ENCODE data around the gene MRRF.

Gene MRRF

GRCh38 chr9:122332644-122333043, 68.0 kb downstream of the MRRF start:
- no peak for TF ChIP-seq CTCF (IDR thresholded peaks at IDR 0.05; ENCODE audit: low read depth, low read length)
- Histone ChIP-seq H3K9me3 (ENCODE audit: severe bottlenecking) (no peaks in the 10 kb centered on the region), H3K36me3 (no peaks in the 10 kb centered on the region), H3K27ac (no peak overlapping the region), H3K27me3 (ENCODE audit: insufficient read depth, low read depth, severe bottlenecking) (no peaks in the 10 kb centered on the region), H3K4me3 (ENCODE audit: low read depth, low read length) (no peak overlapping the region)
- no peak for DNase-seq

- DNase-seq, result no peak
- Histone ChIP-seq H3K27me3 (ENCODE audit: insufficient read depth, low read depth, severe bottlenecking) (no peaks in the 10 kb centered on the region), H3K9me3 (ENCODE audit: severe bottlenecking) (no peaks in the 10 kb centered on the region), H3K27ac (no peak overlapping the region), H3K4me3 (ENCODE audit: low read depth, low read length) (no peak overlapping the region), H3K36me3 (no peaks in the 10 kb centered on the region)
- no peak for TF ChIP-seq CTCF (IDR thresholded peaks at IDR 0.05; ENCODE audit: low read depth, low read length)
These were observed 68.6 kb downstream of the MRRF start for GRCh38 chr9:122333169-122333808.

GRCh38 chr9:122334916-122335315, 70.2 kb downstream of the MRRF start:
- no peak for TF ChIP-seq CTCF (IDR thresholded peaks at IDR 0.05; ENCODE audit: low read depth, low read length)
- H3K36me3 ChIP-seq, result no peaks in the 10 kb centered on the region
- H3K27ac ChIP-seq, result no peak overlapping the region

GRCh38 chr9:122336189-122336588, 71.5 kb downstream of the MRRF start:
- no peak overlapping the region for H3K27ac ChIP-seq
- no peak for DNase-seq
- no peaks in the 10 kb centered on the region for H3K9me3 ChIP-seq (ENCODE audit: severe bottlenecking)
- no peak overlapping the region for H3K4me3 ChIP-seq (ENCODE audit: low read depth, low read length)
- H3K36me3 ChIP-seq, result no peaks in the 10 kb centered on the region
- no peak for TF ChIP-seq CTCF (IDR thresholded peaks at IDR 0.05; ENCODE audit: low read depth, low read length)
- no peaks in the 10 kb centered on the region for H3K27me3 ChIP-seq (ENCODE audit: insufficient read depth, low read depth, severe bottlenecking)

More at GRCh38 chr9:122334916-122335315, 70.2 kb downstream of the MRRF start:
- no peak for DNase-seq
- no peak overlapping the region for H3K4me3 ChIP-seq (ENCODE audit: low read depth, low read length)
- no peaks in the 10 kb centered on the region for H3K9me3 ChIP-seq (ENCODE audit: severe bottlenecking)
- no peaks in the 10 kb centered on the region for H3K27me3 ChIP-seq (ENCODE audit: insufficient read depth, low read depth, severe bottlenecking)

GRCh38 chr9:122336866-122337555, 72.3 kb downstream of the MRRF start:
- H3K27ac ChIP-seq, result no peak overlapping the region
- H3K27me3 ChIP-seq (ENCODE audit: insufficient read depth, low read depth, severe bottlenecking), result no peaks in the 10 kb centered on the region
- TF ChIP-seq CTCF (IDR thresholded peaks at IDR 0.05; ENCODE audit: low read depth, low read length), result no peak
- no peak for DNase-seq
- no peaks in the 10 kb centered on the region for H3K9me3 ChIP-seq (ENCODE audit: severe bottlenecking)
- no peaks in the 10 kb centered on the region for H3K36me3 ChIP-seq
- no peak overlapping the region for H3K4me3 ChIP-seq (ENCODE audit: low read depth, low read length)

All from WERI-Rb-1 (cell line).